K562 (cell line): ENCODE data around the gene TMC8. TPM values are rescaled to one million over a fixed set of nuclear protein-coding genes. Genes with fewer than 3 reads are reported as not detected.

ENCODE experiments used
- CBX2 ChIP-seq: fragments of 200-600 bp; sonication (generic); IDR thresholded peaks from one replicate; pipeline ENCODE4 v1.6.1; 2012; ENCODE audit warnings: mild to moderate bottlenecking, low read length, inconsistent platforms; ENCODE audit not compliant: insufficient read depth, poor library complexity, severe bottlenecking
- COPS2 ChIP-seq: fragments of 450-650 bp; conservative IDR thresholded peaks from 2 replicates; pipeline ENCODE4 v1.6.1; 2016; ENCODE audit warnings: mild to moderate bottlenecking, moderate library complexity
- CREB1 ChIP-seq, 2 experiments: sonication (generic) in 1 of 2; formaldehyde crosslinking in 1 of 2; IDR thresholded peaks; 2 replicates each; pipeline versions ENCODE4 v1.6.1 to v1.8.0; 2012 to 2022; ENCODE audit warnings: inconsistent platforms in 1 of 2, mild to moderate bottlenecking in 1 of 2, missing genetic modification reagents in 1 of 2, moderate library complexity in 1 of 2
- GABPB2 ChIP-seq: fragments of 250-450 bp; sonication (Bioruptor Pico); conservative IDR thresholded peaks from 2 replicates; pipeline ENCODE4 v1.5.1; 2021; ENCODE audit warnings: mild to moderate bottlenecking
- HNRNPL ChIP-seq: fragments of 200-400 bp; formaldehyde crosslinking; IDR thresholded peaks from 2 replicates; pipeline ENCODE4 v1.6.1; 2017; ENCODE audit warnings: low read depth, mild to moderate bottlenecking, low read length
- POLR2G ChIP-seq: fragments of 200-400 bp; formaldehyde crosslinking; IDR thresholded peaks from 2 replicates; pipeline ENCODE4 v1.6.1; 2017; ENCODE audit warnings: low read depth, mild to moderate bottlenecking, antibody characterized with exemption, low read length, moderate library complexity
- SIRT6 ChIP-seq: IDR thresholded peaks from one replicate; pipeline ENCODE4 v1.6.1; 2012; ENCODE audit warnings: low read depth, mild to moderate bottlenecking, control low read depth, inconsistent platforms, low read length, moderate library complexity
- SIX5 ChIP-seq, 2 experiments: IDR thresholded peaks; 2 replicates each; pipeline ENCODE4 v1.6.1; 2011; ENCODE audit warnings: low read length in 2 of 2, borderline replicate concordance in 1 of 2, low read depth in 1 of 2, mild to moderate bottlenecking in 1 of 2, moderate library complexity in 1 of 2; ENCODE audit not compliant: insufficient read depth in 1 of 2
- SRSF3 ChIP-seq: fragments of 200-400 bp; formaldehyde crosslinking; IDR thresholded peaks from 2 replicates; pipeline ENCODE4 v1.6.1; 2016; ENCODE audit warnings: mild to moderate bottlenecking, low read length, moderate library complexity; ENCODE audit not compliant: insufficient read depth
- TAL1 ChIP-seq: fragments of 450-650 bp; IDR thresholded peaks from 2 replicates; pipeline ENCODE4 v1.6.1; 2016; ENCODE audit warnings: mild to moderate bottlenecking
- TCF15 ChIP-seq: fragments of 250-450 bp; sonication (Bioruptor Pico); IDR thresholded peaks from 2 replicates; pipeline ENCODE4 v1.8.0; 2022; ENCODE audit warnings: moderate library complexity, mild to moderate bottlenecking, inconsistent platforms
- USF2 ChIP-seq: sonication (generic); formaldehyde crosslinking; IDR thresholded peaks from 2 replicates; pipeline ENCODE4 v1.5.0; 2020; ENCODE audit warnings: missing genetic modification reagents
- YBX1 ChIP-seq: fragments of 450-650 bp; IDR thresholded peaks from 2 replicates; pipeline ENCODE4 v1.7.1; 2016; ENCODE audit warnings: mild to moderate bottlenecking
- ZC3H11A ChIP-seq: IDR thresholded peaks from 2 replicates; pipeline ENCODE4 v1.6.1; 2012; ENCODE audit warnings: low read depth, low read length, improper control_type of control experiment
- ZFX ChIP-seq: sonication (generic); formaldehyde crosslinking; IDR thresholded peaks from 2 replicates; pipeline ENCODE4 v1.8.0; 2022; ENCODE audit warnings: mild to moderate bottlenecking, missing genetic modification reagents, moderate library complexity
- ZKSCAN1 ChIP-seq: fragments of 150-350 bp; IDR thresholded peaks from 2 replicates; pipeline ENCODE4 v1.6.1; 2016; ENCODE audit warnings: low read depth, low read length
- ZNF263 ChIP-seq: sonication (generic); formaldehyde crosslinking; IDR thresholded peaks from 2 replicates; pipeline ENCODE4 v1.8.0; 2022; ENCODE audit warnings: mild to moderate bottlenecking, missing genetic modification reagents, borderline replicate concordance
- ZNF395 ChIP-seq: fragments of 200-800 bp; sonication (Bioruptor generic); IDR thresholded peaks from 2 replicates; pipeline ENCODE4 v1.6.1; 2017; ENCODE audit warnings: missing genetic modification characterization, missing compliant biosample characterization
- ZNF398 ChIP-seq: fragments of 250-450 bp; sonication (Bioruptor Pico); IDR thresholded peaks from 2 replicates; pipeline ENCODE4 v1.8.0; 2021; ENCODE audit warnings: moderate library complexity, mild to moderate bottlenecking, inconsistent platforms
- ZNF445 ChIP-seq: fragments of 250-450 bp; sonication (Bioruptor Pico); IDR thresholded peaks from 2 replicates; pipeline ENCODE4 v1.4.0; 2020; ENCODE audit warnings: low read depth, mild to moderate bottlenecking, moderate library complexity
- ZNF512 ChIP-seq: IDR thresholded peaks from 2 replicates; pipeline ENCODE4 v1.6.1; 2016; ENCODE audit warnings: missing genetic modification characterization, missing compliant biosample characterization
- ZNF561 ChIP-seq: fragments of 450-650 bp; formaldehyde crosslinking; conservative IDR thresholded peaks from 2 replicates; pipeline ENCODE4 v1.4.0; 2020; ENCODE audit warnings: mild to moderate bottlenecking, moderate library complexity
- ZNF830 ChIP-seq: fragments of 250-450 bp; sonication (Bioruptor Pico); IDR thresholded peaks from 2 replicates; pipeline ENCODE4 v1.5.0; 2021; ENCODE audit warnings: mild to moderate bottlenecking
- polyA plus RNA-seq, 8 experiments: library from polyadenylated mRNA; depleted of rRNA in 4 of 8; stranded (reverse) in 5 of 8; unstranded in 3 of 8; fragments of >200 nt; fragmentation: Nextera tagmentation in 2 of 8; fragmentation: Illumina TruSeq in 1 of 8; extraction: Ambion mirVana in 2 of 8; extraction: Trizol in 1 of 8; gene quantifications; 2 replicates each; pipeline versions ENCODE4 v1.2.1 to v1.2.3, GENCODE V29; 2011 to 2014; ENCODE audit warnings: inconsistent platforms in 1 of 8, missing spikeins in 1 of 8
- total RNA-seq, 7 experiments: library from RNA; depleted of rRNA in 6 of 7; stranded (reverse); fragments of >200 nt in 6 of 7; fragmentation: Illumina TruSeq in 2 of 7; extraction: Trizol in 2 of 7; gene quantifications; 2 replicates each; pipeline versions ENCODE4 v1.2.1 to v1.2.3, GENCODE V29; 2011 to 2021; ENCODE audit warnings: low replicate concordance in 1 of 7

The TMC8 gene
- total and polyA plus RNA-seq, 9 of the 15 experiments (the other 6 are each of a cell fraction or from before 2014, with no cell fraction given) = 0.13 to 10.9 (median 2.8) TPM

- TF ChIP-seq TAL1 (no peak), ZNF512 (tag) (no peak), ZKSCAN1 (no peak), POLR2G (peak; percentile 61; the same call in 1 of the 2 replicates), ZNF830 (CRISPR knock-in tag) (no peak), HNRNPL (no peak), ZFX (CRISPR knock-in tag) (peak; percentile 14; the same call in 1 of the 2 replicates), COPS2 (no peak), ZNF263 (CRISPR knock-in tag) (no peak), SIRT6 (peak; percentile 78), SIX5 (IDR thresholded peaks at IDR 0.05; ENCODE audit: borderline replicate concordance in 1 of 2, insufficient read depth in 1 of 2, low read depth in 1 of 2, low read length in 2 of 2) (no peak), USF2 (CRISPR knock-in tag) (no peak), ZNF398 (CRISPR knock-in tag) (no peak), GABPB2 (CRISPR knock-in tag) (no peak), ZC3H11A (no peak), TCF15 (CRISPR knock-in tag) (no peak), CREB1 (IDR thresholded peaks at IDR 0.05) (no peak), CREB1 (CRISPR knock-in tag; IDR thresholded peaks at IDR 0.05) (no peak), CBX2 (no peak), ZNF561 (CRISPR knock-in tag) (no peak), SRSF3 (no peak), YBX1 (no peak), ZNF395 (no peak), ZNF445 (CRISPR knock-in tag) (no peak)
These were observed 42.6 kb downstream of the TMC8 start (continued) for GRCh38 chr17:78173097-78173715.
